Stimulated activated CD4-positive, alpha-beta T cell treated with anti-CD3 and anti-CD28 coated beads, Interleukin-2, amount 100 ng/mL, for 4 hours (primary cell): Measurements from ENCODE around the gene ARHGEF10L.
A peak's percentile ranks its signal among the peaks of the same experiment; 100 is the strongest.
"Not testable (repeated sequence)": the region's sequence is repeated elsewhere in the genome, so short reads cannot be mapped to it uniquely, and the experiment has no call there.

Experiments used
- DNase-seq: peaks from one replicate; pipeline ENCODE4 v3.0.0-alpha.2; 2020; ENCODE audit warnings: low read depth

The ARHGEF10L gene

GRCh38 chr1:17539477-17540254, at the start of gene ARHGEF10L:
Gene ARHGEF10L (plus strand): TSS chr1:17539698. CDS start chr1:17580596, 40,898 bp downstream.
- DNase-seq = no peak

DNA sequence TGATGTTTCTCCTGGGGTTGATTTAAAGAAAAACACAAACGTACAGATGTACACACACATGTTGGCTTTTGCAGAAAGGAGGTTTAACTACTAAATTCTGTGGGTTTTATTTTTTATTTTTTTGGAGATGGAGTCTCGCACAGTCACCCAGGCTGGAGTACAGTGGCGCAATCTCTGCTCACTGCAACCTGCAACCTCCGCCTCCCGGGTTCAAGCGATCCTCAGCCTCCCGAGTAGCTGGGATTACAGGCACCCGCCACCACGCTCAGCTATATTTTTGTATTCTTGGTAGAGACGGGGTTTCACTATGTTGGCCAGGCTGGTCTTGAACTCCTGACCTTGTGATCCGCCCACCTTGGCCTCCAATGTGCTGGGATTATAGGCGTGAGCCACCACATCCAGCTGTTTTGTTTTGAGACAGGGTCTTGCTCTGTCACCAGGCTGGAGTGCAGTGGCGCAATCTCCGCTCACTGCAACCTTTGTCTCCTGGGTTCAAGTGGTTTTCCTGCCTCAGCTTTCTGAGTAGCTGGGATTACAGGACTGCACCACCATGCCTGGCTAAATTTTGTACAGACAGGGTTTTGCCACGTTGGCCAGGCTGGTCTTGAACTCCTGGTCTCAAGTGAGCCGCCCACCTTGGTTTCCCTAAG, 49.6 kb upstream of the ARHGEF10L start:
- not testable (repeated sequence) for DNase-seq

DNA sequence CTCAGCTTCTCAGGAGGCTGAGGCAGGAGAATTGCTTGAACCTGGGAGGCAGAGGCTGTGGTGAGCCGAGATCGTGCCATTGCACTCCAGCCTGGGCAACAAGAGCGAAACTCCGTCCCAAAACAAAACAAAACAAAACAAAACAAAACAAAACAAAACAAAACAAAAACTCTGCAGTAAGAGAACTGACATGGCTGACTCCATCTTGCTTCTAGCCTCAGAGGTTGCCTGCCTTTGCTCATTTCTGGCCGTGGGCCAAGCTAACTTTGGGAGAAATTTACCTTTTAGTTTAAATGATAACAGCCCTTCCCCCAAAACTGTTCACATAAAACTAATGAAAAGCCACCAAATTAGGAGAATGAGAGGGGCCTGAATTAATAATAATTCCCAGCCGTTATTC, 48.8 kb upstream of the ARHGEF10L start:
- not testable (repeated sequence) for DNase-seq

DNA sequence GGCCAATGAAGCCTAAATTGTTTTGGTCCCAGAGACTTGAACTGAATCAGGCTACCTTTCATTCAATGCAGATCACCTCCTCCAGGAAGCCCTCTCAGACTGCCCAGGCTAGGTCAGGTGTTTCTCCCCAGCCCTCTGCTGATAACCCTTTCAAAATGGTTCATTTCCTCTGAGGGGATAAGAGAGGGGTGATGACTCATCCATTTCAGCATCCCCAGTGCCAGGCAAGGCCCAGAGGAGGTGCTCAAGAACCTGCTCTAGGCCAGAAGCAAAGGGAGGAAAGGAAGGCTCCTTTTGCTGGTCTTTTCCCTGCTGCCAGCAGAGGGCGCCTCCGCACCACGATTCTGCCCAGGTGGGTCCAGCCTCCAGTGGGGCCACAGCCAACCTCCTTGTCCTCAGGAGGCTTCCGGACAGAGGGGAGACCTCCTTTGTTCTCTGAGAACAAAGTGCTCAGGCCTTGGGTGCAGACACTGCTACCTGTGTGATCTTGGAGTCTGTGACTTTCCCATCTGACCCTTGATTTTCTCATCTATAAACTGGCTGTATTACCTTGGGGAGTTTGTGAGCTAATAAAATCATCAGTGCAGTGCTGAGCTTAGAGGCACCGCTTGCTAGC, 45.3 kb upstream of the ARHGEF10L start:
- DNase-seq = peak; percentile 39

DNA sequence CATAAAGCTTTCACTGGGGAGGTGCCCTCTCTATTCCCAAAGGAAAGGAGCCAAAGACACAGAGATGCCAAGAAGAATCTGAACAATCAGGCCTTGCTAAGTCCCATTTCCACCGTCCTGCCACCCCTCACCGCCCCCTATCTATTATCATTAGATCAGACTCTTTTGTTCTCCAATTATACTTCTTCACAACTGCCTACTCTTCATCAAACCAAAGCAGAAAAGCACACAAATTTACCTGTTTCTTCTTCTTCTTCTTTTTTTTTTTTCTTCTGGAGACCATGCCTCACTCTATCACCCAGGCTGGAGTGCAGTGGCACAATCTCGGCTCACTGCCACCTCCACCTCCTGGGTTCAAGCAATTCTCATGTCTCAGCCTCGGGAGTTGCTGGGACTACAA, 43.1 kb upstream of the ARHGEF10L start:
- DNase-seq = no peak

GRCh38 chr1:17498214-17498613, 41.3 kb upstream of the ARHGEF10L start:
- DNase-seq = no peak

DNA sequence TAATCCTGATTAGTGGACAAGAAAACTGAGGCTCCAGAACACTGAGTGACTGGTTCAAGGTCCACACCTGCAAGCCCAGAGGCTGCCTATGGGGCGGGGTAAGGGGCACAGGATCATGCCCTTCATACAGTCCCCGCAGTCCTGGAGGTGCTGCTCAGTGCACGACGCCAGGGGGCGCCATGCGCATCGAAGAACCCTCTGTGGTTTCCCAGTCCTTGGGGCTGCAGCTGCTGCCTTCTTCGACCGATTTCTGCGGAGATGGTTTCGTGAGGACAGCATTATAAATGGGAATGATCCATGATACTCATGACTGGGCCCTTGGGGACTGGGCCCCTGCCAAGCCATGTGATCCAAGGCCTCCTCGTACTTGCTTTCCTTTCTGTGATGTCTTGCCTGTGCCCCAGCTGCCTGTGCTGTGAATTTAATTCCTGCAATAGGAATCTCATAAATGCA, 37.1 kb upstream of the ARHGEF10L start:
- peak; percentile 10 for DNase-seq

DNA sequence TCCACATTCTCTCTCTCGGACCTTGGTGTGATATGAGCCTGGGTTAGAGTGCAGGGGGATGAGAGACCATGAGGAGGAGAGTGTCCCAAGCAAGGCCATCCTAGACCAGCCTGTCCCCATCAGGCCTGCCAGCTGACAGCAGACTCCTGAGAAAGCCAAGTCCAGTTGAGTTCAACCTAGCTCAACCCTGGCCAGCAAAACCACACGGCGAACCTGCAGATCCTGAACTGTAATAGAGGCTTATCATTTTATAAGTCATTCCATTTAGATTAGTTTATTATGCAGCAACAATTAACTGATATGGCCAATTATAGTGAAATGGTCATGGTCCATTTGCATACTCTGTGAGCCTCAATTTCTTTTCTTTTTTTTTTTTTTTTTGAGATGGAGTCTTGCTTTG, 36.4 kb upstream of the ARHGEF10L start:
- DNase-seq = no peak

DNA sequence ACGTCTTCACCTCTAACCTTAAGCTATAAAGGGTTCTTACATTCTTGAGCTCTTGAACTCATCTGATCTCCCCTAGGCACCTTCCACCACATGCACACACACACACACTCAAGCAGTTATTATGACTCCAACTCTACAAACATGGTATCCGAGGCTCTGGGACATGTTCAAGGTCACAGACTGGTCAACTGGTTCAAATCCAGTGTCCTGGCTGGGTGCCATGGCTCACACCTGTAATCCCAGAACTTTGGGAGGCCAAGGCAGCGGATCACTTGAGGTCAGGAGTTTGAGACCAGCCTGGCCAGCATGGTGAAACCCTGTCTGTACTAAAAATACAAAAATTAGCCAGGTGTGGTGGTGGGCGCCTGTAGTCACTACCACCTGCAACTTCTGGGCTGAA, 32.3 kb upstream of the ARHGEF10L start:
- not testable (repeated sequence) for DNase-seq

GRCh38 chr1:17507915-17508314, 31.6 kb upstream of the ARHGEF10L start:
- DNase-seq = no peak

DNA sequence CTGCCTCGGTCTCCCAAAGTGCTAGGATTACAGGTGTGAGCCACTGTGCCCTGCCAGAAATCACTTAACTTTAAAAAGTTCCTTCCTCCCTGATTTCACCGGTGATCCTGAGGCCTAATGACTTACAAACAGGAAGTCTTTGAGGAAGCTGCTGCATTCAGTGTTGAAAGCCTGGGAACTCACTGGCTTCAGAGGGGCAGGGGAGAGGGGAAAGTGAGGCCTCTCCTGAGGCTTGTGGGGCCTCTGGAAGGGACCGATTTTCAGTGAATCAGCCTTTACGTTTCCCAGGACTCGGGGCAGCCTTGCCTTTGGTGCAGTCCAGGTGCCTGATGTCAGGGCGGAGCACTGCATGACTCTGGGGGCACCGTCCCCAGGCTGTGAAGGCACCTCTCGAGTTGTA, 30.1 kb upstream of the ARHGEF10L start:
- no peak for DNase-seq

GRCh38 chr1:17510138-17510537, 29.4 kb upstream of the ARHGEF10L start:
- DNase-seq = no peak

DNA sequence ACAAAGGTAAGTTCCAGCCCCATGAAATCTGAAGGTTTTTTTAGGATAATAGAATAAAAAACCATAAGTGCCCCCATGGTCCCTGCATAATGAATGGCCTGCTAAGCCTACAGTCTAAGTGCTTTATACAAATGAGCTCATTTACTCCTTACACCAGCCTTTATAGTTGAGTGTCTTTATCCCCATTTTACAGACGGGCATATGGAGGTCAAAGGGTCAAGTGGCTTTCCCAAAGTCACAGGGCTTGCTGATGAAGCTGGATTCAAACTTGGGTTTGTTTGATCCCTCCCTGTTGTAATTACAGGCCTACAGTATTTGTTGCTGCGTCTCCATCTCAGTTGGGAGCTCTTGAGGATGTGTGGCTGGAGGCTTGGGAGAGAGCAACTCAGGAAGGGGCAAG, 28.3 kb upstream of the ARHGEF10L start:
- no peak for DNase-seq

GRCh38 chr1:17513131-17513530, 26.4 kb upstream of the ARHGEF10L start:
- no peak for DNase-seq

- DNase-seq = no peak
These were observed 24.7 kb upstream of the ARHGEF10L start for GRCh38 chr1:17514776-17515175.

GRCh38 chr1:17515902-17516301, 23.6 kb upstream of the ARHGEF10L start:
- no peak for DNase-seq

DNA sequence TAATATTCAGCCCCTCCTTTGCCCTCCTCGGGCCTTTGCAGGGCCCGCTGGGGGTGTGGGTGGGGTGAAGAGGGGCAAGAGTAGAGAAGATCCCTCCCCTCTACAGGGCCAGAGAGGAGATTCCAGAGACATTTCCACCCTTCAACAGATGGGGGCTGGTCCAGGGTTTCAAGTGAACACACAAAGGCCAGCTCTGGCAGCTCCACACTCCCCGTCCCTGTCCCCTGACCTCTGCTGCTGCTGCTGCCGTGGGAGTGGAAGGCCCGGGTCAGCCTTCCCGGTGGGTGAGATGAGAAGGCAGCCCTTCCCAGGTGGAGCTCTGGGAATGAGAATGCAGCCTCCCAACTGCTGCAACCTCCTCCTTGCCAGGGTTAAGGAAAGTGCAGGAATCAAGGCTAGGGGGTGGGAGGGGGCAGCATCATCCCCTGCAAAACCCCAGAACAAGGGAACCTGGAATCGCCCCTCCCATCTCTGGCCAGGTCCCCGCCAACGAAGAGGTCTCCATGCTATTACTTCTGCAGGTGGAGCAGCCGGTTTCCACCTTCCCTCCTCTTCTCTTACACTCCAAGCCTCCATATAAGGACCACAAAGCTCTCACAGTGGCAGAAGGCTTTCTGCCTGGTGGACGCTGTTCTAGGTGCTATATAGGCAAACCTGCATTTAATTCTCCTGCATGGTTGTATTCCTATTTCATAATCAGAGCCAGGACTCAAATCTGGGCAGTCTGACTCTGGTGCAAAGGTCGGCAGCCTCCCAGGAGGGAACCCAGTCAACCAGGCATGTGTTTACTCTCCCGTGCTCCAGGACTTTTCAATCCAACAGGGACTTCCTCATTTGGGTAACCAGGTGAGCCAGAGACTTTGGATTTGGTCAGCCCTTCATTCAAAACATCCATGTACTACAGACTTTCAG, 22.9 kb upstream of the ARHGEF10L start:
- DNase-seq = no peak

DNA sequence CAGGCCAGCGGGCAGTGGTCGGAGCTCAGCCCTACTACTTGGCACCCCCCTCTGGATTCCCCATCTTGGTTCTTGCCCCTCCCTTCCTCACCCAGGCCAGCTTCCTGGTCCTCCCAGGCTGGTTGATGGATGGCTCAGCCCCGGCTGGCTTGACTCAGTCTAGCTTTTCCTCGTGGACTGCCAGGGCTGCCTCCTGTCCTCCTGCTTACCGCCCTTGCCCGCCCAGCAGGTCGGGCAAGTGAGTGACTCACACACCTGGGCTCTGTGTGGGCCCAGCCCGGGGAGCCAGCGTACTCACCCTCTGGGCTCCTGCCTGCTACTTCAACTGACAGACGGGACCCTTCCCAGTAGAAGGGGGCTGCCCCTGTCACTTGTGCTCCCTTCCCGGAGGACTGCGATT, 19.5 kb upstream of the ARHGEF10L start:
- no peak for DNase-seq

DNA sequence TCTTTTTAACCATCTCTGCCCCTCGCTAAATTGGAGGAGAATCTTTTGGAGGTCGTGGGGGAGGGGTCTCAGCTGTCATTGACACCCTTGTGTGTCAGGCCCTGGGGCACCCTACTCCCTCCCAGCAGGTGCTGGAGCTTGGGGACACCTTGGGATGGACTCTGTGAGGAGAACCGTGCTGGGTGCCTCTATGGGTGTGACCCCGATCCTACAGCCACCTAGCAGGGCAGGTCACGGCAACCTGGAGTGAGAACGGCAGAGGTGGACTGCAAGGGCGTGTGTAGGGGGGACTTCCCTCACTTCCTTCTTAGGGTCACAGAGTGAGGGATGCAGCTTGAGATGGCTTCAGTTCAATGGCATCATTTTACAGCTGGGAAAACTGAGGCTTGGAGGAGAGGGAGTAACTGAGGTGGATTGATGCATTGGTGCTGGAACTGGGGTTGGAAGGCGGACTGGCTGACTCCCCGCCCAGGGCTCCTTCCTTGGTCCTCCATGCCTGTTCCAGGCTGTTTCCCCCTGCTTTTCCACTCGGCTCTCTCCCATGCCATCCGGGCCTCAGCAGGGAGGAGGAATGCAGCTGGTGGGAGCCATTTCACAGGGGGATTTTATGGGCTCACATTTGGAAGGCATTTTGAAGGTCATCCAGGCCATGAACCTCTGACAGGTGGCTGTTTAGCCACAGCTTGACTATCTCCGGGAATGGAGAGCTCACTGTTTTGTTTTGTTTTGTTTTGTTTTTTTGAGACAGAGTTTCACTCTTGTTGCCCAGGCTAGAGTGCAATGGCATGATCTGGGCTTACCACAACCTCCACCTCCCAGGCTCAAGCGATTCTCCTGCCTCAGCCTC, 18.8 kb upstream of the ARHGEF10L start:
- DNase-seq = no peak

GRCh38 chr1:17521946-17522612, 17.4 kb upstream of the ARHGEF10L start:
- no peak for DNase-seq
